Stimulated activated CD8-positive, alpha-beta memory T cell treated with anti-CD3 and anti-CD28 coated beads, Interleukin-12 subunit alpha, Interleukin-12 subunit beta, amount 100 ng/mL, for 24 hours (primary cell): Measurements from ENCODE around the gene TOP2A.
A peak's percentile ranks its signal among the peaks of the same experiment; 100 is the strongest.

Experiments used
- DNase-seq: peaks from one replicate; pipeline ENCODE4 v3.0.0-alpha.2; 2020; ENCODE audit errors: extremely low read depth

The TOP2A gene

GRCh38 chr17:40345994-40346764 lies 71.5 kb downstream of the TOP2A start:
- no peak for DNase-seq

- DNase-seq, result no peak
Measured at GRCh38 chr17:40345161-40345993, 72.3 kb downstream of the TOP2A start.

- no peak for DNase-seq
Measured at GRCh38 chr17:40344421-40345160, 73.1 kb downstream of the TOP2A start.

- DNase-seq, result no peak
Measured at GRCh38 chr17:40343219-40344119, 74.2 kb downstream of the TOP2A start.

- no peak for DNase-seq
Measured at GRCh38 chr17:40342504-40343218, 75.0 kb downstream of the TOP2A start.

GRCh38 chr17:40341808-40342503 lies 75.7 kb downstream of the TOP2A start:
- no peak for DNase-seq

GRCh38 chr17:40340880-40341807 lies 76.6 kb downstream of the TOP2A start:
- peak; percentile 68 for DNase-seq

- no peak for DNase-seq
Measured at GRCh38 chr17:40340327-40340726, 77.4 kb downstream of the TOP2A start.

GRCh38 chr17:40338941-40339649 lies 78.6 kb downstream of the TOP2A start:
- DNase-seq, result no peak
